ENCODE data around the gene MPPED1. TPM values are rescaled to one million over a fixed set of nuclear protein-coding genes. Genes with fewer than 3 reads are reported as not detected.

The MPPED1 gene
- total RNA-seq, 1 experiment from 2014 or later, result not detected

- H3K4me1 Mint-ChIP-seq (ENCODE audit: low read depth, unreplicated experiment), result no peaks in the 10 kb centered on the region
- H3K27me3 Mint-ChIP-seq (ENCODE audit: unreplicated experiment), result peaks cover 63% of the 10 kb centered on the region
- H3K4me3 Mint-ChIP-seq (ENCODE audit: low read depth, unreplicated experiment), result no peak overlapping the region
- H3K9me3 Mint-ChIP-seq (ENCODE audit: low read depth, unreplicated experiment), result no peaks in the 10 kb centered on the region
- intact Hi-C loops (cut with micrococcal nuclease; ENCODE audit: unreplicated experiment), result no loop called here
- no TSS peak for BruUV-seq (replicated peaks)
- peak; percentile 30 for TF ChIP-seq CTCF (IDR thresholded peaks at IDR 0.05; ENCODE audit: unreplicated experiment)
- CTCF ChIA-PET, result no interaction called here
- H3K36me3 Mint-ChIP-seq (ENCODE audit: insufficient read depth, unreplicated experiment), result peaks cover 6% of the 10 kb centered on the region
- peak; percentile 20 for DNase-seq
- no peak overlapping the region for H3K27ac Mint-ChIP-seq (ENCODE audit: unreplicated experiment)
Observed at GRCh38 chr22:43537019-43537585, 125.3 kb downstream of the MPPED1 start.

- intact Hi-C loops (cut with micrococcal nuclease; ENCODE audit: unreplicated experiment), result no loop called here
- CTCF ChIA-PET, result no interaction called here
- TF ChIP-seq CTCF (IDR thresholded peaks at IDR 0.05; ENCODE audit: unreplicated experiment), result no peak
- no peak overlapping the region for H3K27ac Mint-ChIP-seq (ENCODE audit: unreplicated experiment)
- H3K4me1 Mint-ChIP-seq (ENCODE audit: low read depth, unreplicated experiment), result no peaks in the 10 kb centered on the region
- H3K9me3 Mint-ChIP-seq (ENCODE audit: low read depth, unreplicated experiment), result no peaks in the 10 kb centered on the region
- no peaks in the 10 kb centered on the region for H3K36me3 Mint-ChIP-seq (ENCODE audit: insufficient read depth, unreplicated experiment)
- peaks cover 62% of the 10 kb centered on the region for H3K27me3 Mint-ChIP-seq (ENCODE audit: unreplicated experiment)
- H3K4me3 Mint-ChIP-seq (ENCODE audit: low read depth, unreplicated experiment), result no peak overlapping the region
- no peak for DNase-seq
- BruUV-seq (replicated peaks), result no TSS peak
Observed at GRCh38 chr22:43539572-43540528, 128.0 kb downstream of the MPPED1 start.

- Mint-ChIP-seq H3K36me3 (ENCODE audit: insufficient read depth, unreplicated experiment) (no peaks in the 10 kb centered on the region), H3K4me1 (ENCODE audit: low read depth, unreplicated experiment) (no peaks in the 10 kb centered on the region), H3K9me3 (ENCODE audit: low read depth, unreplicated experiment) (no peaks in the 10 kb centered on the region), H3K27me3 (ENCODE audit: unreplicated experiment) (peaks cover 55% of the 10 kb centered on the region), H3K4me3 (ENCODE audit: low read depth, unreplicated experiment) (no peak overlapping the region), H3K27ac (ENCODE audit: unreplicated experiment) (no peak overlapping the region)
- no peak for TF ChIP-seq CTCF (IDR thresholded peaks at IDR 0.05; ENCODE audit: unreplicated experiment)
- BruUV-seq (replicated peaks), result no TSS peak
- no peak for DNase-seq
- CTCF ChIA-PET, result interaction anchor here (0.5 kb wide), 1 partner anchor 1118 kb away, joined by 3 read pairs; no protein-coding TSS in a partner anchor
- intact Hi-C loops (cut with micrococcal nuclease; ENCODE audit: unreplicated experiment), result no loop called here
Observed at GRCh38 chr22:43540529-43540923, 128.7 kb downstream of the MPPED1 start.

GRCh38 chr22:43541022-43541421, 129.2 kb downstream of the MPPED1 start:
- no peak overlapping the region for H3K4me3 Mint-ChIP-seq (ENCODE audit: low read depth, unreplicated experiment)
- H3K27me3 Mint-ChIP-seq (ENCODE audit: unreplicated experiment), result peaks cover 51% of the 10 kb centered on the region
- CTCF ChIA-PET, result interaction anchor here (0.5 kb wide), 1 partner anchor 1117 kb away, joined by 3 read pairs; no protein-coding TSS in a partner anchor
- H3K27ac Mint-ChIP-seq (ENCODE audit: unreplicated experiment), result no peak overlapping the region
- H3K9me3 Mint-ChIP-seq (ENCODE audit: low read depth, unreplicated experiment), result no peaks in the 10 kb centered on the region
- BruUV-seq (replicated peaks), result no TSS peak
- H3K4me1 Mint-ChIP-seq (ENCODE audit: low read depth, unreplicated experiment), result no peaks in the 10 kb centered on the region
- no peaks in the 10 kb centered on the region for H3K36me3 Mint-ChIP-seq (ENCODE audit: insufficient read depth, unreplicated experiment)
- intact Hi-C loops (cut with micrococcal nuclease; ENCODE audit: unreplicated experiment), result no loop called here
- no peak for TF ChIP-seq CTCF (IDR thresholded peaks at IDR 0.05; ENCODE audit: unreplicated experiment)
- no peak for DNase-seq

All from Calu3 (cell line).